MCF 10A (cell line): ENCODE data around the gene TAOK1. TPM values are rescaled to one million over a fixed set of nuclear protein-coding genes. Genes with fewer than 3 reads are reported as not detected.

Experiments
- BruUV-seq: library from RNA; stranded (reverse); fragments of 400-500 nt; replicated peaks from 2 replicates; lab custom pipeline; 2021; lab: Mats Ljungman, UMichigan
- CTCF ChIA-PET: fragments of 300-600 bp; sonication (Branson Sonifier 250); formaldehyde crosslinking; extraction: SDS; loops from one replicate; lab custom pipeline; 2021; ENCODE audit warnings: antibody characterized with exemption, inconsistent platforms; lab: Yijun Ruan, JAX
- POLR2A ChIA-PET: fragments of 300-600, 350-650 bp; sonication (Branson Sonifier 250); formaldehyde crosslinking; extraction: SDS; loops from one replicate; lab custom pipeline; 2020; ENCODE audit warnings: antibody characterized with exemption, inconsistent platforms; lab: Yijun Ruan, JAX
- DNase-seq: peaks from one replicate; pipeline ENCODE4 v3.0.0-alpha.2; 2018; ENCODE audit not compliant: unreplicated experiment
- H3K27ac Mint-ChIP-seq: one replicate; pipeline ENCODE4 v1.8.0; 2022; ENCODE audit warnings: mild to moderate bottlenecking, low read depth, mixed read lengths; ENCODE audit not compliant: unreplicated experiment
- H3K27me3 Mint-ChIP-seq: one replicate; pipeline ENCODE4 v1.8.0; 2022; ENCODE audit warnings: mixed read lengths; ENCODE audit not compliant: insufficient read depth, unreplicated experiment
- H3K36me3 Mint-ChIP-seq: one replicate; pipeline ENCODE4 v1.8.0; 2022; ENCODE audit warnings: mild to moderate bottlenecking, moderate library complexity, mixed read lengths; ENCODE audit not compliant: insufficient read depth, unreplicated experiment
- H3K4me1 Mint-ChIP-seq: one replicate; pipeline ENCODE4 v1.8.0; 2022; ENCODE audit warnings: mixed read lengths; ENCODE audit not compliant: insufficient read depth, unreplicated experiment
- H3K4me3 Mint-ChIP-seq: one replicate; pipeline ENCODE4 v1.8.0; 2022; ENCODE audit warnings: mild to moderate bottlenecking, moderate library complexity, mixed read lengths; ENCODE audit not compliant: unreplicated experiment
- H3K9me3 Mint-ChIP-seq: one replicate; pipeline ENCODE4 v1.8.0; 2022; ENCODE audit warnings: mixed read lengths; ENCODE audit not compliant: unreplicated experiment
- CTCF ChIP-seq: fragments of 200-600 bp; IDR thresholded peaks from one replicate; pipeline ENCODE4 v1.8.0; 2022; ENCODE audit warnings: antibody characterized with exemption, mild to moderate bottlenecking; ENCODE audit not compliant: unreplicated experiment
- intact Hi-C: fragments of 100-400 bp; cut with micrococcal nuclease; formaldehyde crosslinking; loops from 2 replicates; pipeline ENCODE4 v1.14.1; 2022
- total RNA-seq: library from RNA; stranded (reverse); gene quantifications from 2 replicates; pipeline ENCODE4 v1.2.3, GENCODE V29; 2022

TAOK1 gene
- total RNA-seq, 1 experiment from 2014 or later, result 68.7 TPM

- CTCF ChIA-PET, result interaction anchor here (0.6 to 6.8 kb wide), 17 partner anchors 10 to 349 kb away, joined by 3 to 89 read pairs (median 5); partner anchors contain the start of genes ABHD15, ANKRD13B and TP53I13
These were observed 191.6 kb downstream of the TAOK1 start for GRCh38 chr17:29581583-29582253.

GRCh38 chr17:29582254-29582765 is 192.1 kb downstream of the TAOK1 start:
- intact Hi-C loops, result loop anchor here (5.0 kb wide), 1 partner anchor 510 kb away; no protein-coding TSS in a partner anchor
- no peak for TF ChIP-seq CTCF
- H3K27ac Mint-ChIP-seq, result peak overlapping the region; percentile 19
- H3K36me3 Mint-ChIP-seq, result peaks cover 38% of the 10 kb centered on the region
- no peak overlapping the region for H3K4me3 Mint-ChIP-seq
- no TSS peak for BruUV-seq
- no peaks in the 10 kb centered on the region for H3K27me3 Mint-ChIP-seq
- POLR2A ChIA-PET, result interaction anchor here (0.7 to 4.4 kb wide), 11 partner anchors 10 to 348 kb away, joined by 3 to 81 read pairs (median 5); partner anchors contain the start of genes ABHD15, ANKRD13B, CORO6 and SSH2
- DNase-seq, result no peak
- CTCF ChIA-PET, result interaction anchor here (1.2 to 6.8 kb wide), 11 partner anchors 10 to 349 kb away, joined by 3 to 89 read pairs (median 7); partner anchors contain the start of genes ABHD15, ANKRD13B and TP53I13
- H3K4me1 Mint-ChIP-seq, result peaks cover 36% of the 10 kb centered on the region
- H3K9me3 Mint-ChIP-seq, result no peaks in the 10 kb centered on the region

More at GRCh38 chr17:29581583-29582253, 191.6 kb downstream of the TAOK1 start:
- H3K27me3 Mint-ChIP-seq, result no peaks in the 10 kb centered on the region
- H3K9me3 Mint-ChIP-seq, result no peaks in the 10 kb centered on the region
- H3K36me3 Mint-ChIP-seq, result peaks cover 42% of the 10 kb centered on the region
- intact Hi-C loops, result loop anchor here (5.0 kb wide), 1 partner anchor 511 kb away; no protein-coding TSS in a partner anchor
- H3K4me3 Mint-ChIP-seq, result peak overlapping the region; percentile 41
- POLR2A ChIA-PET, result interaction anchor here (0.7 to 4.4 kb wide), 12 partner anchors 10 to 330 kb away, joined by 3 to 81 read pairs (median 4); partner anchors contain the start of genes ABHD15, ANKRD13B, CORO6 and TAOK1
- H3K4me1 Mint-ChIP-seq, result peaks cover 36% of the 10 kb centered on the region
- H3K27ac Mint-ChIP-seq, result peak overlapping the region; percentile 19
- DNase-seq, result peak; percentile 87
- no TSS peak for BruUV-seq
- no peak for TF ChIP-seq CTCF

GRCh38 chr17:29582772-29583171 is 192.6 kb downstream of the TAOK1 start:
- BruUV-seq, result no TSS peak
- Mint-ChIP-seq H3K4me1 (peaks cover 40% of the 10 kb centered on the region), H3K27ac (no peak overlapping the region), H3K36me3 (peaks cover 34% of the 10 kb centered on the region), H3K4me3 (no peak overlapping the region), H3K27me3 (no peaks in the 10 kb centered on the region), H3K9me3 (no peaks in the 10 kb centered on the region)
- POLR2A ChIA-PET, result interaction anchor here (1.3 to 4.4 kb wide), 7 partner anchors 9 to 348 kb away, joined by 3 to 81 read pairs (median 8); partner anchors contain the start of genes ABHD15, ANKRD13B, CORO6 and SSH2
- intact Hi-C loops, result loop anchor here (5.0 kb wide), 1 partner anchor 510 kb away; no protein-coding TSS in a partner anchor
- DNase-seq, result no peak
- CTCF ChIA-PET, result interaction anchor here (0.6 to 6.8 kb wide), 6 partner anchors 9 to 348 kb away, joined by 3 to 89 read pairs (median 8); partner anchors contain the start of genes ABHD15, ANKRD13B and TP53I13
- no peak for TF ChIP-seq CTCF
